Skeletal muscle tissue (tissue), 4 donors: Measurements from ENCODE around the gene MAML3. TPM values are rescaled to one million over a fixed set of nuclear protein-coding genes. Genes with fewer than 3 reads are reported as not detected.

Experiments
- H3K27ac ChIP-seq: one replicate; pipeline ENCODE4 v1.7.0; 2013; ENCODE audit warnings: mild to moderate bottlenecking, low read depth, low read length, inconsistent platforms
- H3K27me3 ChIP-seq, 3 donors: one replicate each; pipeline ENCODE4 v1.7.0; 2013; ENCODE audit warnings: low read length in 3 of 3; ENCODE audit not compliant: control insufficient read depth in 3 of 3, insufficient read depth in 3 of 3
- H3K36me3 ChIP-seq, 3 donors: one replicate each; pipeline ENCODE4 v1.7.0; 2013; ENCODE audit warnings: low read length in 3 of 3; ENCODE audit not compliant: control insufficient read depth in 3 of 3, insufficient read depth in 3 of 3
- H3K4me1 ChIP-seq, 3 donors: one replicate each; pipeline ENCODE4 v1.7.0; 2013; ENCODE audit warnings: low read length in 3 of 3, mild to moderate bottlenecking in 3 of 3; ENCODE audit not compliant: control insufficient read depth in 3 of 3, insufficient read depth in 3 of 3
- H3K4me3 ChIP-seq, 3 donors: one replicate each; pipeline ENCODE4 v1.7.0; 2013; ENCODE audit warnings: low read length in 3 of 3
- H3K9ac ChIP-seq, 3 donors: one replicate each; pipeline ENCODE4 v1.7.0; 2013; ENCODE audit warnings: low read length in 3 of 3, mild to moderate bottlenecking in 3 of 3, moderate library complexity in 2 of 3, low read depth in 1 of 3
- H3K9me3 ChIP-seq, 3 donors: one replicate each; pipeline ENCODE4 v1.7.0; 2013; ENCODE audit warnings: low read length in 3 of 3; ENCODE audit not compliant: control insufficient read depth in 3 of 3
- total RNA-seq: library from RNA; depleted of rRNA; stranded (reverse); fragments of >200 nt; gene quantifications from one replicate; pipeline ENCODE4 v1.2.3, GENCODE V29; 2014
- donor health status: Osteomylitis.

The MAML3 gene
- total RNA-seq, 1 donor from 2014 or later, result 3.1 TPM

- Histone ChIP-seq H3K4me3 (no peak overlapping the region), H3K27ac (no peak overlapping the region), H3K27me3 (no peaks in the 10 kb centered on the region), H3K4me1 (peaks cover 0 to 3% (median 2%) of the 10 kb centered on the region in 3 donors), H3K9me3 (no peaks in the 10 kb centered on the region), H3K9ac (no peak overlapping the region), H3K36me3 (no peaks in the 10 kb centered on the region)
These were observed 20.4 kb downstream of the MAML3 start for GRCh38 chr4:140133576-140133975.

GRCh38 chr4:140131675-140132229 lies 22.2 kb downstream of the MAML3 start:
- Histone ChIP-seq H3K4me1 (peaks cover 0 to 3% (median 2%) of the 10 kb centered on the region in 3 donors), H3K9me3 (no peaks in the 10 kb centered on the region), H3K9ac (no peak overlapping the region), H3K36me3 (no peaks in the 10 kb centered on the region), H3K27ac (no peak overlapping the region), H3K4me3 (no peak overlapping the region), H3K27me3 (no peaks in the 10 kb centered on the region)

GRCh38 chr4:140130677-140131076 lies 23.3 kb downstream of the MAML3 start:
- no peak overlapping the region for H3K4me3 ChIP-seq
- no peak overlapping the region for H3K9ac ChIP-seq
- no peaks in the 10 kb centered on the region for H3K9me3 ChIP-seq
- H3K36me3 ChIP-seq, result no peaks in the 10 kb centered on the region
- H3K27ac ChIP-seq, result no peak overlapping the region
- H3K27me3 ChIP-seq, result no peaks in the 10 kb centered on the region
- peaks cover 0 to 2% (median 2%) of the 10 kb centered on the region in 3 donors for H3K4me1 ChIP-seq

- no peak overlapping the region for H3K4me3 ChIP-seq
- H3K9ac ChIP-seq, result no peak overlapping the region
- no peaks in the 10 kb centered on the region for H3K4me1 ChIP-seq
- H3K27ac ChIP-seq, result no peak overlapping the region
- H3K9me3 ChIP-seq, result no peaks in the 10 kb centered on the region
- no peaks in the 10 kb centered on the region for H3K36me3 ChIP-seq
- no peaks in the 10 kb centered on the region for H3K27me3 ChIP-seq
These were observed 26.6 kb downstream of the MAML3 start for GRCh38 chr4:140127422-140127821.

- Histone ChIP-seq H3K9me3 (no peaks in the 10 kb centered on the region), H3K9ac (no peak overlapping the region), H3K27me3 (no peaks in the 10 kb centered on the region), H3K4me3 (no peak overlapping the region), H3K27ac (no peak overlapping the region), H3K4me1 (no peaks in the 10 kb centered on the region), H3K36me3 (no peaks in the 10 kb centered on the region)
These were observed 27.7 kb downstream of the MAML3 start for GRCh38 chr4:140126261-140126660.

- no peaks in the 10 kb centered on the region for H3K27me3 ChIP-seq
- no peaks in the 10 kb centered on the region for H3K4me1 ChIP-seq
- H3K4me3 ChIP-seq, result no peak overlapping the region
- H3K36me3 ChIP-seq, result no peaks in the 10 kb centered on the region
- no peaks in the 10 kb centered on the region for H3K9me3 ChIP-seq
- no peak overlapping the region for H3K27ac ChIP-seq
- no peak overlapping the region for H3K9ac ChIP-seq
These were observed 28.6 kb downstream of the MAML3 start for GRCh38 chr4:140125374-140125773.

GRCh38 chr4:140123666-140124377 lies 30.2 kb downstream of the MAML3 start:
- Histone ChIP-seq H3K27me3 (no peaks in the 10 kb centered on the region), H3K4me3 (no peak overlapping the region), H3K36me3 (no peaks in the 10 kb centered on the region), H3K4me1 (no peaks in the 10 kb centered on the region), H3K27ac (no peak overlapping the region), H3K9me3 (no peaks in the 10 kb centered on the region), H3K9ac (no peak overlapping the region)

GRCh38 chr4:140122891-140123290 lies 31.1 kb downstream of the MAML3 start:
- Histone ChIP-seq H3K9ac (no peak overlapping the region), H3K9me3 (no peaks in the 10 kb centered on the region), H3K4me1 (no peaks in the 10 kb centered on the region), H3K36me3 (no peaks in the 10 kb centered on the region), H3K27me3 (no peaks in the 10 kb centered on the region), H3K4me3 (no peak overlapping the region), H3K27ac (no peak overlapping the region)

GRCh38 chr4:140121646-140122045 lies 32.3 kb downstream of the MAML3 start:
- H3K27ac ChIP-seq, result no peak overlapping the region
- no peak overlapping the region for H3K9ac ChIP-seq
- no peaks in the 10 kb centered on the region for H3K4me1 ChIP-seq
- no peaks in the 10 kb centered on the region for H3K36me3 ChIP-seq
- no peaks in the 10 kb centered on the region for H3K9me3 ChIP-seq
- no peak overlapping the region for H3K4me3 ChIP-seq
- H3K27me3 ChIP-seq, result no peaks in the 10 kb centered on the region

- H3K27ac ChIP-seq, result no peak overlapping the region
- H3K27me3 ChIP-seq, result no peaks in the 10 kb centered on the region
- H3K4me3 ChIP-seq, result no peak overlapping the region
- H3K4me1 ChIP-seq, result no peaks in the 10 kb centered on the region
- no peaks in the 10 kb centered on the region for H3K9me3 ChIP-seq
- H3K9ac ChIP-seq, result no peak overlapping the region
- no peaks in the 10 kb centered on the region for H3K36me3 ChIP-seq
These were observed 34.9 kb downstream of the MAML3 start for GRCh38 chr4:140118931-140119640.
